ENCODE results near the gene GRIN2C. TPM values are rescaled to one million over a fixed set of nuclear protein-coding genes. Genes with fewer than 3 reads are reported as not detected.

Gene GRIN2C
- total RNA-seq, 1 experiment from 2014 or later: 5.2 TPM

GRCh38 chr17:74883241-74883745, 23.6 kb upstream of the GRIN2C start:
- Mint-ChIP-seq H3K4me1 (ENCODE audit: low read depth, unreplicated experiment) (no peaks in the 10 kb centered on the region), H3K27me3 (ENCODE audit: insufficient read depth, unreplicated experiment) (peaks cover 2% of the 10 kb centered on the region), H3K36me3 (ENCODE audit: insufficient read depth, unreplicated experiment) (no peaks in the 10 kb centered on the region), H3K27ac (ENCODE audit: unreplicated experiment) (no peak overlapping the region), H3K4me3 (ENCODE audit: unreplicated experiment) (no peak overlapping the region), H3K9me3 (ENCODE audit: unreplicated experiment) (no peaks in the 10 kb centered on the region)
- H3K4me1 ChIP-seq: no peaks in the 10 kb centered on the region
- no peak overlapping the region for H3K4me3 ChIP-seq (ENCODE audit: low read depth, low read length)
- H3K27me3 ChIP-seq (replicated peaks; ENCODE audit: control insufficient read depth, insufficient read depth, low read length): no peaks in the 10 kb centered on the region
- BruUV-seq (replicated peaks): no TSS peak
- ChIA-PET POLR2A (no interaction called here), CTCF (no interaction called here)
- no peak for DNase-seq
- TF ChIP-seq, protein P1, sequence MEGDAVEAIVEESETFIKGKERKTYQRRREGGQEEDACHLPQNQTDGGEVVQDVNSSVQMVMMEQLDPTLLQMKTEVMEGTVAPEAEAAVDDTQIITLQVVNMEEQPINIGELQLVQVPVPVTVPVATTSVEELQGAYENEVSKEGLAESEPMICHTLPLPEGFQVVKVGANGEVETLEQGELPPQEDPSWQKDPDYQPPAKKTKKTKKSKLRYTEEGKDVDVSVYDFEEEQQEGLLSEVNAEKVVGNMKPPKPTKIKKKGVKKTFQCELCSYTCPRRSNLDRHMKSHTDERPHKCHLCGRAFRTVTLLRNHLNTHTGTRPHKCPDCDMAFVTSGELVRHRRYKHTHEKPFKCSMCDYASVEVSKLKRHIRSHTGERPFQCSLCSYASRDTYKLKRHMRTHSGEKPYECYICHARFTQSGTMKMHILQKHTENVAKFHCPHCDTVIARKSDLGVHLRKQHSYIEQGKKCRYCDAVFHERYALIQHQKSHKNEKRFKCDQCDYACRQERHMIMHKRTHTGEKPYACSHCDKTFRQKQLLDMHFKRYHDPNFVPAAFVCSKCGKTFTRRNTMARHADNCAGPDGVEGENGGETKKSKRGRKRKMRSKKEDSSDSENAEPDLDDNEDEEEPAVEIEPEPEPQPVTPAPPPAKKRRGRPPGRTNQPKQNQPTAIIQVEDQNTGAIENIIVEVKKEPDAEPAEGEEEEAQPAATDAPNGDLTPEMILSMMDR (IDR thresholded peaks at IDR 0.05; ENCODE audit: insufficient read depth in 1 of 2, low read depth in 1 of 2, low read length in 1 of 2, severe bottlenecking in 1 of 2, unreplicated experiment in 1 of 2): no peak
- intact Hi-C loops (cut with micrococcal nuclease; ENCODE audit: unreplicated experiment): no loop called here
- H3K36me3 ChIP-seq (ENCODE audit: control insufficient read depth, insufficient read depth, low read length): no peaks in the 10 kb centered on the region
- H3K9me3 ChIP-seq: no peaks in the 10 kb centered on the region

DNA sequence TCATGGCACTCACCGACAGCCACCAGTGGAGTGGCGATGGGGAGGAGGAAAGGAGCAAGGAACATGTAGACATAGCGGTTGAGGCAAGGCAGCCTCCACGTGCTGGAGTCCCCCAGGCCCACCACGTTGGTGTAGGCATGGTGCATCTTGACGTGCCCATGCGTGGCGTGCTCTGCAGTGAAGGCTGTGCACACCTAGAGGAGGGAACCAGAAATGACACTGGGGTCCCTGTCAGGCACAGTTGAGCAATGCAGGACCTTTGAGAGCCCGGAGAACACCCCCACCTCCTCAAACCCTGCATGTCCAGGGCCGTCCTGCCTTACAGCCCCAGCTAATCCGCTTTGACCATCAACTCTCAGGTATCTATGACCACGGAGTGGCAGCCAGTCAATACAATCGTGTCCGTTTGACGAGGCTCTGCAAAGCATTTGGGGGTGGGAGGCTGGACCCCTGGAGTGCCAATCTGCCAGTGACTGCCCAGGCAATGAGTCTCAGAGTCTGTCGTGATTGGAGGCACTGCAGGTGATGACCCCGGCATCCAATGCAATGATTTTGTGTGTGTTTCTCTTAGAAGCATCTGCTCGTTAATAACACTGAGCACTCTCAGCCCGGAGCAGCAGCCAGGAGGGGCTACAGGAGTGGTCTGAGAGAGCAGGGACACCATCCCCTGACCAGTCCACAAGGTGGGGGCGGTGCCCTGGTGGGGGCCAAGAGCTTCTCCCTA, 23.0 kb upstream of the GRIN2C start:
- TF ChIP-seq, protein P1 (IDR thresholded peaks at IDR 0.05; ENCODE audit: insufficient read depth in 1 of 2, low read depth in 1 of 2, low read length in 1 of 2, severe bottlenecking in 1 of 2, unreplicated experiment in 1 of 2): no peak
- Mint-ChIP-seq H3K4me3 (ENCODE audit: unreplicated experiment) (no peak overlapping the region), H3K36me3 (ENCODE audit: insufficient read depth, unreplicated experiment) (no peaks in the 10 kb centered on the region), H3K4me1 (ENCODE audit: low read depth, unreplicated experiment) (no peaks in the 10 kb centered on the region), H3K27ac (ENCODE audit: unreplicated experiment) (no peak overlapping the region), H3K27me3 (ENCODE audit: insufficient read depth, unreplicated experiment) (peaks cover 2% of the 10 kb centered on the region), H3K9me3 (ENCODE audit: unreplicated experiment) (no peaks in the 10 kb centered on the region)
- DNase-seq: no peak
- Histone ChIP-seq H3K4me3 (ENCODE audit: low read depth, low read length) (no peak overlapping the region), H3K27me3 (replicated peaks; ENCODE audit: control insufficient read depth, insufficient read depth, low read length) (no peaks in the 10 kb centered on the region), H3K9me3 (no peaks in the 10 kb centered on the region), H3K36me3 (ENCODE audit: control insufficient read depth, insufficient read depth, low read length) (no peaks in the 10 kb centered on the region), H3K4me1 (no peaks in the 10 kb centered on the region)
- CTCF ChIA-PET: no interaction called here
- BruUV-seq (replicated peaks): no TSS peak
- intact Hi-C loops (cut with micrococcal nuclease; ENCODE audit: unreplicated experiment): no loop called here
- POLR2A ChIA-PET: interaction anchor here (1.5 kb wide), 1 partner anchor 10 kb away, joined by 5 read pairs; the partner anchor contains the start of gene FDXR

DNA sequence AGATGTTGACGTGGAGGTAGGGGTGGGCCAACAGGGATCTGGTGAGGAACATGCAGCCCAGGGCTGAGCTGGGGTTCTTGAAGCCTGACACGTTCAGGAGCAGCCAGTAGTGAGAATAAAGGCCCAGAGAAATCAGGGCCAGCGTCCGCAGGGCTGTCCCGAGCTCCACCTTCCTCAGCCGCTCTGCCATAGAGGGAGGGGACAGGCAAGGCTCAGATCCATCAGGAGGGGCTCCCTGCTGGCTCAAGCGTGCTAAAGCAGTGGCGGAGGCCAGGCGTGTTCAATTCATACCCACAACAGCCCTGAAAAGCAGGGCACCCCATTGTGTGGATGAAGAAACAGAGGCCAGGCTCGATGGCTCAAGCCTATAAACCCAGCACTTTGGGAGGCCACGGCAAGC, 21.4 kb upstream of the GRIN2C start:
- Histone ChIP-seq H3K27me3 (replicated peaks; ENCODE audit: control insufficient read depth, insufficient read depth, low read length) (no peaks in the 10 kb centered on the region), H3K36me3 (ENCODE audit: control insufficient read depth, insufficient read depth, low read length) (no peaks in the 10 kb centered on the region), H3K4me3 (ENCODE audit: low read depth, low read length) (no peak overlapping the region), H3K9me3 (no peaks in the 10 kb centered on the region), H3K4me1 (no peaks in the 10 kb centered on the region)
- TF ChIP-seq, protein P1 (IDR thresholded peaks at IDR 0.05; ENCODE audit: insufficient read depth in 1 of 2, low read depth in 1 of 2, low read length in 1 of 2, severe bottlenecking in 1 of 2, unreplicated experiment in 1 of 2): no peak
- intact Hi-C loops (cut with micrococcal nuclease; ENCODE audit: unreplicated experiment): no loop called here
- Mint-ChIP-seq H3K4me1 (ENCODE audit: low read depth, unreplicated experiment) (peaks cover under 1% of the 10 kb centered on the region), H3K4me3 (ENCODE audit: unreplicated experiment) (no peak overlapping the region), H3K27me3 (ENCODE audit: insufficient read depth, unreplicated experiment) (no peaks in the 10 kb centered on the region), H3K27ac (ENCODE audit: unreplicated experiment) (no peak overlapping the region), H3K9me3 (ENCODE audit: unreplicated experiment) (no peaks in the 10 kb centered on the region), H3K36me3 (ENCODE audit: insufficient read depth, unreplicated experiment) (no peaks in the 10 kb centered on the region)
- POLR2A ChIA-PET: interaction anchor here (1.5 kb wide), 1 partner anchor 8 kb away, joined by 5 read pairs; the partner anchor contains the start of gene FDXR
- BruUV-seq (replicated peaks): no TSS peak
- CTCF ChIA-PET: interaction anchor here (0.6 kb wide), 1 partner anchor 78 kb away, joined by 3 read pairs; no protein-coding TSS in a partner anchor
- no peak for DNase-seq

Measured in Caco-2 (cell line).